ENCODE data around the gene ARHGAP5. TPM values are rescaled to one million over a fixed set of nuclear protein-coding genes. Genes with fewer than 3 reads are reported as not detected.

ARHGAP5 gene
- total and polyA plus RNA-seq, 9 of the 15 experiments (the other 6 are each of a cell fraction or from before 2014, with no cell fraction given), result 3.1 to 21.8 (median 12.1) TPM

DNA sequence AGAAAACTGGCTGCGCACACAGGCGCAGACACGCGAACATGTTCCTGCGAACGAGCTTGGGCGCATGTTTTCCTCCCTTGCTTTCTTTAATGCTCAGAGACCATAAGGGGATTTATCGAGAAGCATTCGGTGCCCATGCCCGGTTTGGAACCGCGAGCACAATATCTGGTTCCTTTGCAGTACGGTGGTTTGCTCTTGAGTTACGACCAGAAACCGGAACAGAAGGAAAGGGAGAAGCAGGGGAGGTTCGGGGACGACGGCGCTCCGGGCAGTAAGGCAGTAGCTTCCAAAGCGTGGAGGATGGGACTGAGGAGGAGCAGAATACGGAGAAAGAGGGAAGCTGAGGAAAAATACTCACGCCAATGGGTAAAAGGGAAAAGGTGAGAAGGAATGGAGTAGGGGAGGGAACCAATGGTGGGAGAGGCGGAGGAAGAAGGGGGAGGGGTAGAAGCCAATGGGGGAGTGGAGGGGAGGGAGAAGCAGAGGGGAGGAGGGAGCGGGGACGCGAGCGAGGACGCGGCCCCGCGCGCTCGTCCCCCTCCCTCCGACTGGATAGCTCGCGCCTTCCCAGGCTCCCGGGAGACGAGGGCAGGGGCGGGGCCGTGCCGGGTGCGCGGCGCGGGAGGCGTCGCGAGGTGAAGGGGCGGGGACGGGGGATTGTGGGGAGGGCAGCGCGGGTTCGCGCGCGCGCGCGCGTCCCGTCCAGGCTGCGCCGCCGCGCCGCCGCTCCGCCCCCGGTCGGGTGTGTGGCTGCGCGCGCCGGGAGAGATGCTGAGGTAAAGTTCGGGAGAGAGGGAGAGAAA lies 625 bp upstream of the ARHGAP5 start (continued):
- peak in 1 of 2 experiments; percentile 50 for TF ChIP-seq NRF1 (conservative IDR thresholded peaks at IDR 0.05 in 1 of 2, IDR thresholded peaks at IDR 0.05 in 1 of 2)
- TF ChIP-seq SUPT5H (IDR thresholded peaks at IDR 0.05), result peak; percentile 77
- TF ChIP-seq ZNF324 (CRISPR knock-in tag; IDR thresholded peaks at IDR 0.05), result no peak
- TF ChIP-seq, protein P1, sequence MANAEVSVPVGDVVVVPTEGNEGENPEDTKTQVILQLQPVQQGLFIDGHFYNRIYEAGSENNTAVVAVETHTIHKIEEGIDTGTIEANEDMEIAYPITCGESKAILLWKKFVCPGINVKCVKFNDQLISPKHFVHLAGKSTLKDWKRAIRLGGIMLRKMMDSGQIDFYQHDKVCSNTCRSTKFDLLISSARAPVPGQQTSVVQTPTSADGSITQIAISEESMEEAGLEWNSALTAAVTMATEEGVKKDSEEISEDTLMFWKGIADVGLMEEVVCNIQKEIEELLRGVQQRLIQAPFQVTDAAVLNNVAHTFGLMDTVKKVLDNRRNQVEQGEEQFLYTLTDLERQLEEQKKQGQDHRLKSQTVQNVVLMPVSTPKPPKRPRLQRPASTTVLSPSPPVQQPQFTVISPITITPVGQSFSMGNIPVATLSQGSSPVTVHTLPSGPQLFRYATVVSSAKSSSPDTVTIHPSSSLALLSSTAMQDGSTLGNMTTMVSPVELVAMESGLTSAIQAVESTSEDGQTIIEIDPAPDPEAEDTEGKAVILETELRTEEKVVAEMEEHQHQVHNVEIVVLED (CRISPR knock-in tag; IDR thresholded peaks at IDR 0.05), result peak; percentile 47
- no peak for TF ChIP-seq HMBOX1 (IDR thresholded peaks at IDR 0.05)
- peak; percentile 43 for TF ChIP-seq PHF20 (IDR thresholded peaks at IDR 0.05; ENCODE audit: partially characterized antibody)
- no peak for TF ChIP-seq FOS (IDR thresholded peaks at IDR 0.05; ENCODE audit: extremely low read depth, insufficient read length)
- no peak for TF ChIP-seq ESRRA (IDR thresholded peaks at IDR 0.05; ENCODE audit: borderline replicate concordance, low read depth)
- TF ChIP-seq HDAC1 (IDR thresholded peaks at IDR 0.05), result peak in 1 of 2 experiments; percentile 79; a peak in 2 of 4 replicates
- TF ChIP-seq, protein P2, sequence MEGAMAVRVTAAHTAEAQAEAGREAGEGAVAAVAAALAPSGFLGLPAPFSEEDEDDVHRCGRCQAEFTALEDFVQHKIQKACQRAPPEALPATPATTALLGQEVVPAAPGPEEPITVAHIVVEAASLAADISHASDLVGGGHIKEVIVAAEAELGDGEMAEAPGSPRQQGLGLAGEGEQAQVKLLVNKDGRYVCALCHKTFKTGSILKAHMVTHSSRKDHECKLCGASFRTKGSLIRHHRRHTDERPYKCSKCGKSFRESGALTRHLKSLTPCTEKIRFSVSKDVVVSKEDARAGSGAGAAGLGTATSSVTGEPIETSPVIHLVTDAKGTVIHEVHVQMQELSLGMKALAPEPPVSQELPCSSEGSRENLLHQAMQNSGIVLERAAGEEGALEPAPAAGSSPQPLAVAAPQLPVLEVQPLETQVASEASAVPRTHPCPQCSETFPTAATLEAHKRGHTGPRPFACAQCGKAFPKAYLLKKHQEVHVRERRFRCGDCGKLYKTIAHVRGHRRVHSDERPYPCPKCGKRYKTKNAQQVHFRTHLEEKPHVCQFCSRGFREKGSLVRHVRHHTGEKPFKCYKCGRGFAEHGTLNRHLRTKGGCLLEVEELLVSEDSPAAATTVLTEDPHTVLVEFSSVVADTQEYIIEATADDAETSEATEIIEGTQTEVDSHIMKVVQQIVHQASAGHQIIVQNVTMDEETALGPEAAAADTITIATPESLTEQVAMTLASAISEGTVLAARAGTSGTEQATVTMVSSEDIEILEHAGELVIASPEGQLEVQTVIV (CRISPR knock-in tag; IDR thresholded peaks at IDR 0.05; ENCODE audit: borderline replicate concordance), result no peak
- TF ChIP-seq KHSRP (IDR thresholded peaks at IDR 0.05), result no peak
- no peak for TF ChIP-seq COPS2 (conservative IDR thresholded peaks at IDR 0.05)
- no peak for TF ChIP-seq ZNF76 (CRISPR knock-in tag; IDR thresholded peaks at IDR 0.05; ENCODE audit: borderline replicate concordance)
- TF ChIP-seq CHCHD3 (CRISPR knock-in tag; IDR thresholded peaks at IDR 0.05), result no peak
- no peak for TF ChIP-seq CUX1 (CRISPR knock-in tag; IDR thresholded peaks at IDR 0.05)
- TF ChIP-seq NCOA1 (IDR thresholded peaks at IDR 0.05; ENCODE audit: low read depth), result peak; percentile 63; the same call in 1 of the 2 replicates
- peak; percentile 67 for TF ChIP-seq ZBTB2 (IDR thresholded peaks at IDR 0.05)

All from K562 (cell line).